Brain pericyte (primary cell): ENCODE measurements around the gene CISD3.

Experiments used
- DNase-seq: peaks from one replicate; pipeline ENCODE4 v3.0.0-alpha.2; 2012; ENCODE audit warnings: low read depth, low spot score

Gene CISD3

GRCh38 chr17:38729886-38730525, at the start of gene CISD3:
TSS of gene CISD3 (plus strand) at chr17:38730341. CDS start at chr17:38730359, 18 bp downstream.
- no peak for DNase-seq

- no peak for DNase-seq
Measured at GRCh38 chr17:38681096-38681495, 49.0 kb upstream of the CISD3 start.

GRCh38 chr17:38685491-38685890, 44.6 kb upstream of the CISD3 start:
- no peak for DNase-seq

- no peak for DNase-seq
Measured at GRCh38 chr17:38687286-38687685, 42.9 kb upstream of the CISD3 start.

- no peak for DNase-seq
Measured at GRCh38 chr17:38690386-38690785, 39.8 kb upstream of the CISD3 start.

- DNase-seq: no peak
Measured at GRCh38 chr17:38691154-38691553, 39.0 kb upstream of the CISD3 start.

GRCh38 chr17:38693700-38694329, 36.3 kb upstream of the CISD3 start:
- no peak for DNase-seq

- no peak for DNase-seq
Measured at GRCh38 chr17:38697061-38697820, 32.9 kb upstream of the CISD3 start.

- DNase-seq: no peak
Measured at GRCh38 chr17:38698760-38699159, 31.4 kb upstream of the CISD3 start.

GRCh38 chr17:38701504-38702165, 28.5 kb upstream of the CISD3 start:
- no peak for DNase-seq

- no peak for DNase-seq
Measured at GRCh38 chr17:38702166-38702915, 27.8 kb upstream of the CISD3 start.

- DNase-seq: no peak
Measured at GRCh38 chr17:38702916-38703741, 27.0 kb upstream of the CISD3 start.

- no peak for DNase-seq
Measured at GRCh38 chr17:38703742-38704605, 26.2 kb upstream of the CISD3 start.

GRCh38 chr17:38704606-38705522, 25.3 kb upstream of the CISD3 start, which contains the start of gene MLLT6:
TSS of gene MLLT6 (plus strand) at chr17:38705273. CDS start at chr17:38705633, 360 bp downstream.
- no peak for DNase-seq

- no peak for DNase-seq
Measured at GRCh38 chr17:38705523-38705802, 24.7 kb upstream of the CISD3 start.

GRCh38 chr17:38705803-38706504, 24.2 kb upstream of the CISD3 start:
- no peak for DNase-seq

- no peak for DNase-seq
Measured at GRCh38 chr17:38706505-38707216, 23.5 kb upstream of the CISD3 start.
